K562 (cell line): ENCODE results near the gene ZYG11A. TPM values are rescaled to one million over a fixed set of nuclear protein-coding genes. Genes with fewer than 3 reads are reported as not detected.

ENCODE experiments used
- ATAC-seq: fragments of 200-7000 bp; cut with Tn5 transposase; 3 replicates; pipeline ENCODE4 v1.9.1; 2020; ENCODE audit warnings: moderate library complexity
- BruUV-seq: library from RNA; stranded (reverse); fragments of 400-500 nt; replicated peaks from 2 replicates; lab custom pipeline; 2021; lab: Mats Ljungman, UMichigan
- CTCF ChIA-PET: fragments of 300-600 bp; formaldehyde crosslinking; extraction: SDS; loops from one replicate; lab custom pipeline; 2021; ENCODE audit warnings: low intra/inter-chr PET ratio; lab: Yijun Ruan, JAX
- POLR2A ChIA-PET: fragments of 300-600, 350-650 bp; sonication (Branson Sonifier 250); formaldehyde crosslinking; extraction: SDS; loops from one replicate; lab custom pipeline; 2021; ENCODE audit warnings: antibody characterized with exemption, inconsistent platforms; lab: Yijun Ruan, JAX
- DNase-seq, 4 experiments: peaks; one replicate each; pipeline versions ENCODE4 v3.0.0 to v3.0.0-alpha.2; 2011 to 2018; ENCODE audit warnings: low spot score in 3 of 4, mixed read lengths in 3 of 4; ENCODE audit errors: extremely low read depth in 1 of 4
- FAIRE-seq: peaks from 2 replicates; lab custom pipeline; 2011; peaks lifted over from hg19 to GRCh38; lab: Jason Lieb, UNC
- H2AFZ ChIP-seq: 2 replicates; pipeline ENCODE4 v1.6.0; 2011; ENCODE audit warnings: low read depth, low read length, control low read depth, inconsistent platforms
- H3K27ac ChIP-seq: fragments of 200-600 bp; 3 replicates; pipeline ENCODE4 v1.8.0; 2011; ENCODE audit warnings: low read depth, mild to moderate bottlenecking, control low read depth, inconsistent platforms, low read length, moderate library complexity, mixed read lengths; ENCODE audit errors: extremely low read depth
- H3K27me3 ChIP-seq, 2 experiments: fragments of 300-600 bp in 1 of 2; 2 replicates in 1 of 2; 3 replicates in 1 of 2; pipeline versions ENCODE4 v1.6.0 to v1.8.0; 2011; ENCODE audit warnings: inconsistent platforms in 2 of 2, low read length in 2 of 2, mild to moderate bottlenecking in 1 of 2, mixed read lengths in 1 of 2, moderate library complexity in 1 of 2; ENCODE audit not compliant: control insufficient read depth in 2 of 2, insufficient read depth in 2 of 2
- H3K36me3 ChIP-seq: fragments of 300-600 bp; 3 replicates; pipeline ENCODE4 v1.8.0; 2011; ENCODE audit warnings: mild to moderate bottlenecking, low read length, inconsistent platforms; ENCODE audit not compliant: control insufficient read depth, insufficient read depth
- H3K4me1 ChIP-seq, 2 experiments: fragments of 200-600 bp in 1 of 2; replicated peaks in 1 of 2; 2 replicates in 1 of 2; 3 replicates in 1 of 2; pipeline versions ENCODE4 v1.5.1 to v1.8.0; 2011; ENCODE audit warnings: inconsistent platforms in 2 of 2, low read length in 2 of 2, mild to moderate bottlenecking in 1 of 2, mixed read lengths in 1 of 2, moderate library complexity in 1 of 2; ENCODE audit not compliant: control insufficient read depth in 2 of 2, insufficient read depth in 2 of 2
- H3K4me2 ChIP-seq: 2 replicates; pipeline ENCODE4 v1.6.1; 2011; ENCODE audit warnings: low read length, control low read depth, inconsistent platforms, mixed read lengths; ENCODE audit not compliant: insufficient read depth
- H3K4me3 ChIP-seq: fragments of 200-600 bp; sonication (generic), shearing (Covaris generic); 2 replicates; pipeline ENCODE4 v1.5.1; 2016; ENCODE audit warnings: control low read depth, inconsistent platforms
- H3K79me2 ChIP-seq: fragments of 200-600 bp; 3 replicates; pipeline ENCODE4 v1.8.0; 2011; ENCODE audit warnings: low read length, inconsistent platforms; ENCODE audit not compliant: control insufficient read depth, insufficient read depth
- H3K9ac ChIP-seq, 2 experiments: 2 replicates each; pipeline versions ENCODE4 v1.6.0 to v1.6.1; 2011; ENCODE audit warnings: low read depth in 2 of 2, low read length in 2 of 2, control low read depth in 1 of 2, inconsistent platforms in 1 of 2, mild to moderate bottlenecking in 1 of 2, mixed read lengths in 1 of 2; ENCODE audit not compliant: insufficient read depth in 1 of 2
- H3K9me1 ChIP-seq: one replicate; pipeline ENCODE4 v1.6.0; 2011; ENCODE audit warnings: inconsistent platforms, mild to moderate bottlenecking, low read length, moderate library complexity; ENCODE audit not compliant: control insufficient read depth, insufficient read depth
- H3K9me3 ChIP-seq: replicated peaks from 2 replicates; pipeline ENCODE4 v1.5.1; 2011; ENCODE audit warnings: low read depth, low read length, inconsistent platforms; ENCODE audit not compliant: control insufficient read depth, insufficient read depth
- H4K20me1 ChIP-seq: replicated peaks from 2 replicates; pipeline ENCODE4 v1.6.1; 2011; ENCODE audit warnings: low read length, inconsistent platforms, mixed read lengths; ENCODE audit not compliant: control insufficient read depth, insufficient read depth
- CBFA2T3 ChIP-seq: fragments of 450-650 bp; IDR thresholded peaks from 2 replicates; pipeline ENCODE4 v1.6.1; 2017
- CTCF ChIP-seq, 3 experiments: IDR thresholded peaks in 2 of 3; conservative IDR thresholded peaks in 1 of 3; 2 replicates each; pipeline ENCODE4 v1.5.1; 2011 to 2012; ENCODE audit warnings: low read length in 3 of 3, mild to moderate bottlenecking in 3 of 3, control low read depth in 2 of 3, improper control_type of control experiment in 1 of 3, inconsistent platforms in 1 of 3, low read depth in 1 of 3, mixed read lengths in 1 of 3, moderate library complexity in 1 of 3; ENCODE audit not compliant: insufficient read depth in 2 of 3
- DDX20 ChIP-seq: fragments of 450-650 bp; IDR thresholded peaks from 2 replicates; pipeline ENCODE4 v1.6.1; 2016; ENCODE audit warnings: missing genetic modification characterization, low read depth, mild to moderate bottlenecking, missing compliant biosample characterization, moderate library complexity
- ERF ChIP-seq: fragments of 450-650 bp; formaldehyde crosslinking; IDR thresholded peaks from 2 replicates; pipeline ENCODE4 v1.4.0; 2020; ENCODE audit warnings: mild to moderate bottlenecking, mixed read lengths
- HEY1 ChIP-seq: fragments of 250-450 bp; sonication (Bioruptor Pico); IDR thresholded peaks from 2 replicates; pipeline ENCODE4 v1.5.0; 2020; ENCODE audit warnings: mild to moderate bottlenecking, moderate library complexity, borderline replicate concordance
- KLF16 ChIP-seq: IDR thresholded peaks from 2 replicates; pipeline ENCODE4 v1.6.1; 2016; ENCODE audit warnings: antibody characterized with exemption
- NFE2 ChIP-seq: IDR thresholded peaks from 2 replicates; pipeline ENCODE4 v1.6.1; 2014; ENCODE audit warnings: antibody characterized with exemption, low read depth
- NFXL1 ChIP-seq: fragments of 450-650 bp; formaldehyde crosslinking; IDR thresholded peaks from 2 replicates; pipeline ENCODE4 v1.4.0; 2021; ENCODE audit warnings: mild to moderate bottlenecking
- TEAD1 ChIP-seq, 2 experiments: fragments of 450-650 bp in 1 of 2; sonication (generic) in 1 of 2; formaldehyde crosslinking; IDR thresholded peaks; 2 replicates each; pipeline versions ENCODE4 v1.4.0 to v1.8.0; 2020 to 2022; ENCODE audit warnings: mild to moderate bottlenecking in 2 of 2, missing genetic modification reagents in 1 of 2
- UBTF ChIP-seq, 2 experiments: IDR thresholded peaks; 2 replicates each; pipeline ENCODE4 v1.6.1; 2012; ENCODE audit warnings: improper control_type of control experiment in 2 of 2, low read depth in 2 of 2, low read length in 2 of 2, borderline replicate concordance in 1 of 2
- XRCC4 ChIP-seq: IDR thresholded peaks from one replicate; pipeline ENCODE4 v1.6.1; 2011; ENCODE audit not compliant: insufficient read depth, insufficient read length; ENCODE audit errors: extremely low read depth
- ZMIZ1 ChIP-seq, 2 experiments: fragments of 150-350 bp in 1 of 2; IDR thresholded peaks; 2 replicates each; pipeline ENCODE4 v1.6.1; 2012 to 2016; ENCODE audit warnings: low read depth in 2 of 2, low read length in 2 of 2, mild to moderate bottlenecking in 1 of 2, moderate library complexity in 1 of 2
- ZNF134 ChIP-seq: fragments of 250-450 bp; sonication (Bioruptor Pico); conservative IDR thresholded peaks from 2 replicates; pipeline ENCODE4 v1.4.0; 2020
- WGBS: fragments of 100-300 bp; shearing (Covaris generic); methylation state at CpG from one replicate; pipeline ENCODE4 v1.1.6; 2016; ENCODE audit warnings: low coverage, mixed read lengths; ENCODE audit not compliant: insufficient coverage; ENCODE audit errors: missing lambda C conversion rate; 5-methylcytosine and 5-hydroxymethylcytosine counted together
- in situ Hi-C: fragments of 300-500 bp; cut with MboI; formaldehyde crosslinking; loops from 4 replicates; pipeline ENCODE4 v1.15.0; 2018; ENCODE audit warnings: inconsistent platforms, mixed read lengths
- intact Hi-C: fragments of 100-400 bp; cut with micrococcal nuclease; formaldehyde crosslinking; loops from 2 replicates; pipeline ENCODE4 v1.14.2; 2022
- polyA plus RNA-seq, 8 experiments: library from polyadenylated mRNA; depleted of rRNA in 4 of 8; stranded (reverse) in 5 of 8; unstranded in 3 of 8; fragments of >200 nt; fragmentation: Nextera tagmentation in 2 of 8; fragmentation: Illumina TruSeq in 1 of 8; extraction: Ambion mirVana in 2 of 8; extraction: Trizol in 1 of 8; gene quantifications; 2 replicates each; pipeline versions ENCODE4 v1.2.1 to v1.2.3, GENCODE V29; 2011 to 2014; ENCODE audit warnings: inconsistent platforms in 1 of 8, missing spikeins in 1 of 8
- total RNA-seq, 7 experiments: library from RNA; depleted of rRNA in 6 of 7; stranded (reverse); fragments of >200 nt in 6 of 7; fragmentation: Illumina TruSeq in 2 of 7; extraction: Trizol in 2 of 7; gene quantifications; 2 replicates each; pipeline versions ENCODE4 v1.2.1 to v1.2.3, GENCODE V29; 2011 to 2021; ENCODE audit warnings: low replicate concordance in 1 of 7

ZYG11A gene
- total and polyA plus RNA-seq, 9 of the 15 experiments (the other 6 are each of a cell fraction or from before 2014, with no cell fraction given): 4.5 to 21.9 (median 14.0) TPM

GRCh38 chr1:52892424-52893215 lies 50.1 kb downstream of the ZYG11A start:
- WGBS: 91% methylated on average over 5 of the region's 5 CpGs
- Histone ChIP-seq H3K4me1 (no peaks in the 10 kb centered on the region), H3K9me3 (no peaks in the 10 kb centered on the region), H2AFZ (no peak overlapping the region), H3K27ac (no peak overlapping the region), H3K4me2 (no peak overlapping the region), H3K4me3 (no peak overlapping the region), H3K79me2 (no peaks in the 10 kb centered on the region), H3K27me3 (no peaks in the 10 kb centered on the region), H3K36me3 (peaks cover 89% of the 10 kb centered on the region), H4K20me1 (no peaks in the 10 kb centered on the region), H3K9me1 (no peaks in the 10 kb centered on the region), H3K9ac (no peak overlapping the region)
- no peak for ATAC-seq
- DNase-seq: no peak
- in situ Hi-C loops: no loop called here
- POLR2A ChIA-PET: interaction anchor here (0.6 to 3.7 kb wide), 5 partner anchors 10 to 272 kb away, joined by 3 to 20 read pairs (median 4); no protein-coding TSS in a partner anchor
- FAIRE-seq: no peak
- no TSS peak for BruUV-seq
- CTCF ChIA-PET: interaction anchor here (0.7 kb wide), 1 partner anchor 130 kb away, joined by 3 read pairs; no protein-coding TSS in a partner anchor
- intact Hi-C loops: no loop called here
- TF ChIP-seq CBFA2T3 (no peak), XRCC4 (no peak), NFXL1 (CRISPR knock-in tag) (no peak), DDX20 (no peak), NFE2 (no peak), TEAD1 (CRISPR knock-in tag; IDR thresholded peaks at IDR 0.05) (no peak), HEY1 (no peak), KLF16 (no peak), ERF (no peak), UBTF (IDR thresholded peaks at IDR 0.05; ENCODE audit: borderline replicate concordance in 1 of 2, low read depth in 2 of 2, low read length in 2 of 2) (no peak), CTCF (IDR thresholded peaks at IDR 0.05 in 2 of 3, conservative IDR thresholded peaks at IDR 0.05 in 1 of 3; ENCODE audit: insufficient read depth in 2 of 3, low read depth in 1 of 3, low read length in 3 of 3) (no peak), ZNF134 (CRISPR knock-in tag) (no peak), ZMIZ1 (IDR thresholded peaks at IDR 0.05; ENCODE audit: low read depth in 2 of 2, low read length in 2 of 2) (no peak)
